Endothelial cell of umbilical vein (primary cell): ENCODE results near the gene BRAT1. TPM values are rescaled to one million over a fixed set of nuclear protein-coding genes. Genes with fewer than 3 reads are reported as not detected.

ENCODE experiments used
- BruUV-seq: library from RNA; stranded (reverse); fragments of 400-500 nt; replicated peaks from 2 replicates; lab custom pipeline; 2021; lab: Mats Ljungman, UMichigan
- CTCF ChIA-PET: fragments of 300-600, 350-600 bp; sonication (Branson Sonifier 250); formaldehyde crosslinking; loops from one replicate; lab custom pipeline; 2021; ENCODE audit warnings: antibody characterized with exemption, inconsistent platforms; lab: Charles Lee
- POLR2A ChIA-PET: fragments of 300-600, 350-600 bp; sonication (Branson Sonifier 250); formaldehyde crosslinking; loops from one replicate; lab custom pipeline; 2021; ENCODE audit warnings: antibody characterized with exemption, inconsistent platforms; lab: Charles Lee
- DNase-seq: peaks from one replicate; pipeline ENCODE4 v3.0.0-alpha.2; 2011; ENCODE audit warnings: low read depth, low spot score
- FAIRE-seq: peaks from 2 replicates; lab custom pipeline; 2011; peaks lifted over from hg19 to GRCh38; lab: Jason Lieb, UNC
- H2AFZ ChIP-seq: 2 replicates; pipeline ENCODE4 v1.6.0; 2012; ENCODE audit warnings: low read depth, low read length, control low read depth, inconsistent platforms
- H3K27ac ChIP-seq: 2 replicates; pipeline ENCODE4 v1.5.1; 2011; ENCODE audit warnings: low read depth, mild to moderate bottlenecking, control low read depth, low read length, moderate library complexity; ENCODE audit not compliant: insufficient read depth
- H3K27me3 ChIP-seq, 2 experiments: 2 replicates each; pipeline versions ENCODE4 v1.6.0 to v1.6.1; 2011; ENCODE audit warnings: low read length in 2 of 2, mixed read lengths in 1 of 2; ENCODE audit not compliant: control insufficient read depth in 2 of 2, insufficient read depth in 2 of 2
- H3K36me3 ChIP-seq, 2 experiments: 2 replicates in 1 of 2; 3 replicates in 1 of 2; pipeline ENCODE4 v1.5.1; 2011; ENCODE audit warnings: low read length in 2 of 2, mild to moderate bottlenecking in 1 of 2, moderate library complexity in 1 of 2; ENCODE audit not compliant: control insufficient read depth in 2 of 2, insufficient read depth in 2 of 2; ENCODE audit errors: extremely low read depth in 1 of 2
- H3K4me1 ChIP-seq: 3 replicates; pipeline ENCODE4 v1.5.1; 2011; ENCODE audit warnings: mild to moderate bottlenecking, low read length; ENCODE audit not compliant: control insufficient read depth, insufficient read depth; ENCODE audit errors: extremely low read depth
- H3K4me2 ChIP-seq: 2 replicates; pipeline ENCODE4 v1.6.1; 2011; ENCODE audit warnings: low read length, control low read depth, mixed read lengths; ENCODE audit not compliant: insufficient read depth
- H3K4me3 ChIP-seq, 3 experiments: fragments of 200-600 bp in 1 of 3; sonication (generic), shearing (Covaris generic) in 1 of 3; replicated peaks in 1 of 3; 2 replicates each; pipeline ENCODE4 v1.5.1; 2011 to 2016; ENCODE audit warnings: control low read depth in 3 of 3, low read length in 3 of 3, mild to moderate bottlenecking in 2 of 3, inconsistent platforms in 1 of 3, low read depth in 1 of 3, moderate library complexity in 1 of 3; ENCODE audit not compliant: insufficient read depth in 1 of 3
- H3K79me2 ChIP-seq: 2 replicates; pipeline ENCODE4 v1.6.0; 2012; ENCODE audit warnings: low read length, inconsistent platforms; ENCODE audit not compliant: control insufficient read depth, insufficient read depth
- H3K9ac ChIP-seq: replicated peaks from 2 replicates; pipeline ENCODE3; 2011; ENCODE audit warnings: low read length, control low read depth; ENCODE audit not compliant: insufficient read depth; ENCODE audit errors: extremely low read depth
- H3K9me1 ChIP-seq: replicated peaks from 3 replicates; pipeline ENCODE4 v1.6.0; 2011; ENCODE audit warnings: mild to moderate bottlenecking, low read length; ENCODE audit not compliant: control insufficient read depth, insufficient read depth; ENCODE audit errors: extremely low read depth
- H3K9me3 ChIP-seq: replicated peaks from 2 replicates; pipeline ENCODE4 v1.5.1; 2012; ENCODE audit warnings: low read length, inconsistent platforms; ENCODE audit not compliant: control insufficient read depth, insufficient read depth
- H4K20me1 ChIP-seq: replicated peaks from 2 replicates; pipeline ENCODE3; 2011; ENCODE audit warnings: mild to moderate bottlenecking, low read length; ENCODE audit not compliant: control insufficient read depth, insufficient read depth; ENCODE audit errors: extremely low read depth
- CTCF ChIP-seq, 2 donors: IDR thresholded peaks; 1 replicate in 1 of 2; 2 replicates in 1 of 2; pipeline ENCODE4 v1.5.1; 2011; ENCODE audit warnings: low read length in 2 of 2, mild to moderate bottlenecking in 2 of 2, moderate library complexity in 2 of 2, control low read depth in 1 of 2, inconsistent platforms in 1 of 2, low read depth in 1 of 2; ENCODE audit not compliant: insufficient read depth in 1 of 2; ENCODE audit errors: extremely low read depth in 1 of 2
- EZH2 ChIP-seq: IDR thresholded peaks from 2 replicates; pipeline ENCODE4 v1.6.1; 2012; ENCODE audit warnings: borderline replicate concordance, low read depth, mild to moderate bottlenecking, moderate library complexity, low read length, inconsistent platforms; ENCODE audit not compliant: severe bottlenecking
- FOS ChIP-seq: IDR thresholded peaks from 2 replicates; pipeline ENCODE4 v1.6.1; 2011; ENCODE audit warnings: mild to moderate bottlenecking, low read length, moderate library complexity, borderline replicate concordance; ENCODE audit not compliant: insufficient read depth
- GATA2 ChIP-seq: IDR thresholded peaks from 2 replicates; pipeline ENCODE4 v1.7.0; 2011; ENCODE audit warnings: low read depth, mild to moderate bottlenecking, moderate library complexity, mixed read lengths, low read length; ENCODE audit not compliant: insufficient read length, insufficient read depth
- JUN ChIP-seq: IDR thresholded peaks from 2 replicates; pipeline ENCODE4 v1.6.1; 2011; ENCODE audit warnings: borderline replicate concordance, low read depth; ENCODE audit not compliant: insufficient read length, insufficient read depth
- MYC ChIP-seq: IDR thresholded peaks from one replicate; pipeline ENCODE4 v1.6.1; 2011; ENCODE audit warnings: mild to moderate bottlenecking, low read depth, low read length
- dilution Hi-C: fragments of 300-500 bp; cut with MboI; formaldehyde crosslinking; loops from one replicate; pipeline ENCODE4 v1.15.0; 2019; ENCODE audit warnings: low sequenced_read_pairs; ENCODE audit not compliant: extremely low pct_ligation_motif_present
- intact Hi-C: fragments of 100-400 bp; cut with micrococcal nuclease; formaldehyde crosslinking; loops from one replicate; pipeline ENCODE4 v1.10.0; 2022
- polyA plus RNA-seq, 4 experiments: library from polyadenylated mRNA; depleted of rRNA in 3 of 4; stranded (reverse) in 3 of 4; unstranded in 1 of 4; fragments of >200 nt; gene quantifications; 2 replicates each; pipeline versions ENCODE4 v1.2.1 to v1.2.3, GENCODE V29; 2011 to 2012; ENCODE audit warnings: missing spikeins in 1 of 4
- total RNA-seq: library from RNA; stranded (reverse); gene quantifications from 2 replicates; pipeline ENCODE4 v1.2.3, GENCODE V29; 2021

BRAT1 gene
- total and polyA plus RNA-seq, 2 donors (not counting 3 experiments of a cell fraction or from before 2014, with no cell fraction given) = 31.1 to 31.6 TPM

- H2AFZ ChIP-seq = no peak overlapping the region
- DNase-seq (no peak), FAIRE-seq (no peak)
- no peak for TF ChIP-seq MYC
- no peak for TF ChIP-seq EZH2
- no peak for TF ChIP-seq FOS
- no peak overlapping the region for H3K27ac ChIP-seq
- no peaks in the 10 kb centered on the region for H3K79me2 ChIP-seq
- BruUV-seq = no TSS peak
- H3K9me1 ChIP-seq = no peaks in the 10 kb centered on the region
- no peak overlapping the region for H3K9ac ChIP-seq
- no peaks in the 10 kb centered on the region for H3K27me3 ChIP-seq
- ChIA-PET CTCF (interaction anchor here (0.7 to 1.4 kb wide), 3 partner anchors 25 to 63 kb away, joined by 3 to 4 read pairs (median 3); no protein-coding TSS in a partner anchor), POLR2A (no interaction called here)
- peaks cover 55% of the 10 kb centered on the region for H3K4me1 ChIP-seq
- no peaks in the 10 kb centered on the region for H4K20me1 ChIP-seq
- dilution Hi-C loops = no loop called here
- H3K4me3 ChIP-seq = no peak overlapping the region
- H3K9me3 ChIP-seq = no peaks in the 10 kb centered on the region
- no peak overlapping the region for H3K4me2 ChIP-seq
- intact Hi-C loops = loop anchor here (10.0 kb wide), 1 partner anchor 122 kb away; the partner anchor contains the start of gene CHST12
- H3K36me3 ChIP-seq = no peaks in the 10 kb centered on the region
Observed at GRCh38 chr7:2526659-2527504, 28.4 kb downstream of the BRAT1 start.

GRCh38 chr7:2525658-2526630 lies 29.4 kb downstream of the BRAT1 start:
- Histone ChIP-seq H3K36me3 (no peaks in the 10 kb centered on the region), H3K9me1 (no peaks in the 10 kb centered on the region), H3K27me3 (no peaks in the 10 kb centered on the region), H3K79me2 (no peaks in the 10 kb centered on the region), H3K4me2 (no peak overlapping the region), H4K20me1 (no peaks in the 10 kb centered on the region), H2AFZ (no peak overlapping the region), H3K4me1 (peaks cover 61% of the 10 kb centered on the region), H3K4me3 (no peak overlapping the region), H3K27ac (no peak overlapping the region), H3K9me3 (no peaks in the 10 kb centered on the region), H3K9ac (no peak overlapping the region)
- ChIA-PET POLR2A (no interaction called here), CTCF (interaction anchor here (0.9 to 1.4 kb wide), 3 partner anchors 47 to 64 kb away, joined by 3 to 4 read pairs (median 3); no protein-coding TSS in a partner anchor)
- no peak for FAIRE-seq
- dilution Hi-C loops = no loop called here
- intact Hi-C loops = loop anchor here (10.0 kb wide), 1 partner anchor 121 kb away; the partner anchor contains the start of gene CHST12
- no peak for DNase-seq
- BruUV-seq = no TSS peak
- TF ChIP-seq JUN (no peak), CTCF (IDR thresholded peaks at IDR 0.05; ENCODE audit: extremely low read depth in 1 of 2, insufficient read depth in 1 of 2, low read depth in 1 of 2, low read length in 2 of 2) (no peak), GATA2 (no peak), FOS (no peak), EZH2 (no peak)
